Muscle of leg (tissue), 11 donors: ENCODE data around the gene C17orf50. TPM values are rescaled to one million over a fixed set of nuclear protein-coding genes. Genes with fewer than 3 reads are reported as not detected.

Experiments
- DNase-seq: peaks from one replicate; pipeline ENCODE4 v3.0.0; 2013
- H3K27ac ChIP-seq: one replicate; pipeline ENCODE4 v1.5.1; 2013; ENCODE audit warnings: mild to moderate bottlenecking, low read length, control low read depth
- H3K27me3 ChIP-seq: one replicate; pipeline ENCODE4 v1.6.1; 2013; ENCODE audit warnings: low read length; ENCODE audit not compliant: control insufficient read depth, insufficient read depth
- H3K36me3 ChIP-seq: one replicate; pipeline ENCODE4 v1.6.1; 2013; ENCODE audit warnings: low read length; ENCODE audit not compliant: control insufficient read depth, insufficient read depth
- H3K4me1 ChIP-seq: one replicate; pipeline ENCODE4 v1.6.1; 2013; ENCODE audit warnings: low read length; ENCODE audit not compliant: control insufficient read depth, insufficient read depth
- H3K4me3 ChIP-seq: one replicate; pipeline ENCODE4 v1.5.1; 2013; ENCODE audit warnings: low read length, control low read depth
- H3K9me3 ChIP-seq: replicated peaks from 2 replicates; pipeline ENCODE4 v1.6.1; 2013; ENCODE audit warnings: low read depth, low read length; ENCODE audit not compliant: control insufficient read depth
- WGBS: methylation state at CpG from one replicate; pipeline ENCODE4 v1.1.5; 2013; ENCODE audit warnings: missing lambda C conversion rate; ENCODE audit not compliant: insufficient coverage; 5-methylcytosine and 5-hydroxymethylcytosine counted together
- polyA plus RNA-seq, 8 donors: library from polyadenylated mRNA; unstranded; fragments of 120-200 nt; gene quantifications; one replicate each; pipeline versions ENCODE4 v1.2.1 to v1.2.3, GENCODE V29; 2013; ENCODE audit warnings: inconsistent platforms in 1 of 8, low replicate concordance in 1 of 8; ENCODE audit not compliant: insufficient read length in 8 of 8, insufficient read depth in 1 of 8
- total RNA-seq: library from RNA; stranded (reverse); fragments of 120-200 nt; gene quantifications from one replicate; pipeline ENCODE4 v1.2.4, GENCODE V29; 2013

Gene C17orf50
- total and polyA plus RNA-seq, 9 donors: not detected

DNA sequence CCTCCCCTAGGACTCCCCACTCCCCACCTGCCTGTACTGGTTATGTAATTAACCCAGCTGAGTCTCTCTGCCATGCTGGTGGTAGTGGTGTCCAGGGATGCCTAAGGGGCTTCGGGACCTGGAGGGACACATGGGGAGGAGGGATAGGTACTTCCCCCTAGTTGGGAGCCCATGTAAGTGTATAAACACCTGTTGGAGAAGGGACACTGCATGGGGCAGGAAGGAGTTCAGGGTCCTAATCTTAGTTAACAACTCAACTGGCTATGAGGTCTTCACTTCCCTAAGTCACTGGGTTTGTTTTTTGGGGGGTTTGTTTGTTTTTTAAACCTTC is 27.9 kb upstream of the C17orf50 start:
- Histone ChIP-seq H3K4me1 (peaks cover 10% of the 10 kb centered on the region), H3K36me3 (peaks cover 2% of the 10 kb centered on the region), H3K27ac (no peak overlapping the region), H3K27me3 (no peaks in the 10 kb centered on the region), H3K9me3 (no peaks in the 10 kb centered on the region), H3K4me3 (no peak overlapping the region)
- WGBS: no CpG with 5 or more reads among the region's 1 CpG
- no peak for DNase-seq

DNA sequence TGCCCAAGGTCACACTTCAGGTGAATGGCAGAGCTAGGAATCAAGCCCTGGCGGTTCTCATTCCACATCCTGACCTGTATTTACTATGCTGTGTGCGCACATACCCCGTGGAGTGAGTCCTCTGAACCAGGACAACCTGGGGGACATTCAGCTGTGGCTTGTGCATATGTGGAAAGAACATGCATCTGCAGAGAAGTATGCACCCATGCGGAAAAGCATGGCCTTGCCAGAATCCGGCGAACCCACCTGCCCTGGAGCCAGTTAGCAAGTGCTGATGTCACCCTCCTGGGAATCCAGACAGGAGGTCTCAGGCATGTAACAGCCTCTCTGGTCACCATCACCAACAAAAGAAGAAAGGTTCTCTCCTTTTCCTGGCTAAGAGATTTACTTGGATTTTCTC is 27.3 kb upstream of the C17orf50 start:
- 100% methylated on average over 3 of the region's 6 CpGs for WGBS
- Histone ChIP-seq H3K9me3 (no peaks in the 10 kb centered on the region), H3K4me3 (no peak overlapping the region), H3K36me3 (peaks cover 2% of the 10 kb centered on the region), H3K27ac (no peak overlapping the region), H3K27me3 (no peaks in the 10 kb centered on the region), H3K4me1 (peaks cover 10% of the 10 kb centered on the region)
- no peak for DNase-seq

- 90% methylated on average over 6 of the region's 7 CpGs for WGBS
- Histone ChIP-seq H3K4me1 (peaks cover 10% of the 10 kb centered on the region), H3K27me3 (no peaks in the 10 kb centered on the region), H3K4me3 (no peak overlapping the region), H3K9me3 (no peaks in the 10 kb centered on the region), H3K27ac (no peak overlapping the region), H3K36me3 (no peaks in the 10 kb centered on the region)
- DNase-seq: no peak
Observed at GRCh38 chr17:35734396-35734795, 26.3 kb upstream of the C17orf50 start.

DNA sequence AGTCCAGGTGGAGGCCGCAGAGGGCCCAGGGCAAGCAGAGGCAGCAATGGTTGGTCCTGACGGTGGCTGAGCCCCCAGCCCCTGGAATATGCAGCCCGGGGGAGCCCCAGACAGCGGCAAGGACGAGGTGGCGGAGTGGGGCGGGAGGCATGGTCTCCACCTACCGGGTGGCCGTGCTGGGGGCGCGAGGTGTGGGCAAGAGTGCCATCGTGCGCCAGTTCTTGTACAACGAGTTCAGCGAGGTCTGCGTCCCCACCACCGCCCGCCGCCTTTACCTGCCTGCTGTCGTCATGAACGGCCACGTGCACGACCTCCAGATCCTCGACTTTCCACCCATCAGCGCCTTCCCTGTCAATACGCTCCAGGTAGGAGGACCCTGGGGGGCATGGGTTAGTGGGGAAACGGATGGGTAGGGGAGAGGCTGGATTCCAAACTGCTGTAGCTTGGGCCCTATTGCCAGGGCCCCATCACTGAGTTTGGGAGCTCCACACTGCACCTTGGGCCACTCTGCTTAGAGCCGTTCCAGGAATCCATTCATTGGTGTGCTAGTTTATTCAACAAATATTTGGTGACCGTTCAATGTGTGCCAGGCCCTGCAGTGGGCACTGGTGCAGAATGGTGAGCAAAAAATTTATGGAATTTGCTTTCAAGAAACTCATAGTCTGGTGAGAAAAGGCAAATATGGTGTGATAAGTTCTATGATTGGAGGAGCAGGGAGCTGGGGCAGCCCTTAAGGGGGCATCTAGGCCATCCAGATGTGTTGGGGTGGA is 25.5 kb upstream of the C17orf50 start:
- 88% methylated on average over 28 of the region's 29 CpGs for WGBS
- DNase-seq: no peak
- H3K9me3 ChIP-seq: no peaks in the 10 kb centered on the region

GRCh38 chr17:35736236-35736635 is 24.5 kb upstream of the C17orf50 start:
- H3K36me3 ChIP-seq: no peaks in the 10 kb centered on the region
- H3K4me1 ChIP-seq: peaks cover 6% of the 10 kb centered on the region
- peaks cover 13% of the 10 kb centered on the region for H3K27me3 ChIP-seq
- no peak overlapping the region for H3K4me3 ChIP-seq
- no peak for DNase-seq
- 88% methylated on average over 4 of the region's 5 CpGs for WGBS
- H3K9me3 ChIP-seq: no peaks in the 10 kb centered on the region
- no peak overlapping the region for H3K27ac ChIP-seq

More for the DNA sequence above, 25.5 kb upstream of the C17orf50 start:
- Histone ChIP-seq H3K4me3 (no peak overlapping the region), H3K27me3 (peaks cover 4% of the 10 kb centered on the region), H3K4me1 (peaks cover 10% of the 10 kb centered on the region), H3K36me3 (no peaks in the 10 kb centered on the region), H3K27ac (no peak overlapping the region)

- Histone ChIP-seq H3K27ac (no peak overlapping the region), H3K4me3 (no peak overlapping the region), H3K4me1 (peaks cover 8% of the 10 kb centered on the region), H3K36me3 (no peaks in the 10 kb centered on the region), H3K9me3 (no peaks in the 10 kb centered on the region), H3K27me3 (peaks cover 37% of the 10 kb centered on the region)
- WGBS: 74% methylated on average over 3 of the region's 5 CpGs
- DNase-seq: no peak
Observed at GRCh38 chr17:35738519-35739133, 22.1 kb upstream of the C17orf50 start.

DNA sequence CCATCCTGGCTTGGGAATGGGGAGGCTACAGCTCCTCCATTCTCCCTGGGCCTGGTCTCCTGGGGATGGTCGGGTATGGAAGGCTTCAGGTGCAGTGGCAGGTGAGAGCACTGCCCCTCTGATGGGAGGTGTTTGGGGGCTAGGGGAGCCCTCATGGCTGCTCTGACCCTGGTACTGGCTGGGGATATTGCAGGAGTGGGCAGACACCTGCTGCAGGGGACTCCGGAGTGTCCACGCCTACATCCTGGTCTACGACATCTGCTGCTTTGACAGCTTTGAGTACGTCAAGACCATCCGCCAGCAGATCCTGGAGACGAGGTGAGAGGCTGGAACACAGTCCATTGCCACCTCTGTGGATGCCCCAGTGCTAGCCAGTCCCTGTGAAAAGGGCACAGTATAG is 20.5 kb upstream of the C17orf50 start:
- Histone ChIP-seq H3K27me3 (peaks cover 41% of the 10 kb centered on the region), H3K4me1 (peaks cover 8% of the 10 kb centered on the region), H3K27ac (no peak overlapping the region), H3K4me3 (no peak overlapping the region), H3K36me3 (no peaks in the 10 kb centered on the region), H3K9me3 (no peaks in the 10 kb centered on the region)
- 84% methylated on average over 4 of the region's 7 CpGs for WGBS
- no peak for DNase-seq

- Histone ChIP-seq H3K9me3 (no peaks in the 10 kb centered on the region), H3K4me1 (peaks cover 8% of the 10 kb centered on the region), H3K4me3 (no peak overlapping the region), H3K36me3 (no peaks in the 10 kb centered on the region), H3K27me3 (peaks cover 43% of the 10 kb centered on the region), H3K27ac (no peak overlapping the region)
- 17% methylated on average over 56 of the region's 73 CpGs for WGBS
- no peak for DNase-seq
Observed at GRCh38 chr17:35740997-35741931, 19.4 kb upstream of the C17orf50 start.

DNA sequence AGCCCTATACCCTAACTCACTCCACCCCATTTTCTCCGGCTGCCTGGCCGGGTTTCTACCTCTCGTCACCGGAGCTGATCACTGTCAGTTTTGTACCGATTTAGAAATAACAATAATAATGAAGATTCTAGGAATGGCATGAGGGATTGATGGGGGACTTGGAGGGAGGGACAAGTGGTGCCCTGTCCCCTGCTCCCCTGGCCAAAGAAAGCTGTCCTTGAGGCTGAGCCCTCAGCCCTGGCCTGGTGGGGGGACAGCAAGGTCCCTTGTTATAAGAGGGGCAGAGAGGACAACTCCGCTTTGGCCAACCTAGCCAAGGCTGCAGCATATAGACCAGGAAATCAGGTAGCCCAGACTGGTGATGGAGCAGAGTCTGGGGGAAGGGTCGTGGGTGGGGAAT is 18.2 kb upstream of the C17orf50 start:
- no CpG with 5 or more reads among the region's 7 CpGs for WGBS
- Histone ChIP-seq H3K27me3 (peaks cover 45% of the 10 kb centered on the region), H3K27ac (no peak overlapping the region), H3K4me1 (peaks cover 8% of the 10 kb centered on the region), H3K4me3 (no peak overlapping the region), H3K9me3 (no peaks in the 10 kb centered on the region), H3K36me3 (no peaks in the 10 kb centered on the region)
- no peak for DNase-seq

DNA sequence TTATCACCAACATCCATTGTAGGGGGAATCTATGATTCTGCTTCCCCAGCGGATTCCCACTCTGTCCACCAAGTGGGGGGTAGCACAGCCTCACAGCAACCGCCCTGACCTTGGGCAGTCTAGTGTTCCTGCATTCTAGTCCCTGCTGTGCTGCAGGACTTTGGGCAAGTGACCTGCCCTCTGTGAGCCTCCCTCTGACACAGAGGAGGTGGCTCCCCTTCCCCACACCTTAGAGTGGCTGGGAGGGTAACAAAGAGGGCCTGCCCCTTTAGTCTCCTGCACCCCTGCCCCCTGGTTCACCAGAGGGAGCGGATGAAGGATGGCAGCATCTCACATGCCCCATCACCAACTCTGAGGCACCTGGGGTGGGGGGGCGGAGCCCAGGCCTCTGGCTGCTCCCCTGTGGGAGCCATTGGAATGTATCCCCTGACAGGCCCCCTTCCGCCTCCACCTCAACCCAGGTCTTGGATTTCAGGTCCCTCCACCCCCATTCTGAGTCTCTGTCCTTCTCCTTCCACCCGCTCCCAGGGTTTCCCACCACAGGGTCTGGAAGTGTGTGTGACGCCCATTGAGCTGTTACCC is 17.7 kb upstream of the C17orf50 start:
- H3K27ac ChIP-seq: no peak overlapping the region
- H3K9me3 ChIP-seq: no peaks in the 10 kb centered on the region
- DNase-seq: no peak
- peaks cover 45% of the 10 kb centered on the region for H3K27me3 ChIP-seq
- peaks cover 8% of the 10 kb centered on the region for H3K4me1 ChIP-seq
- no peaks in the 10 kb centered on the region for H3K36me3 ChIP-seq
- WGBS: 50% methylated on average over 2 of the region's 7 CpGs
- no peak overlapping the region for H3K4me3 ChIP-seq
